Stimulated activated naive CD4-positive, alpha-beta T cell treated with Interleukin-2 at 50 U/mL for 16 hours (primary cell): ENCODE data around the gene RPS17.
"Not testable (repeated sequence)": the region's sequence is repeated elsewhere in the genome, so short reads cannot be mapped to it uniquely, and the experiment has no call there.

Experiments
- DNase-seq: peaks from one replicate; lab custom pipeline; 2025; lab: John Stamatoyannopoulos, UW

RPS17 gene

DNA sequence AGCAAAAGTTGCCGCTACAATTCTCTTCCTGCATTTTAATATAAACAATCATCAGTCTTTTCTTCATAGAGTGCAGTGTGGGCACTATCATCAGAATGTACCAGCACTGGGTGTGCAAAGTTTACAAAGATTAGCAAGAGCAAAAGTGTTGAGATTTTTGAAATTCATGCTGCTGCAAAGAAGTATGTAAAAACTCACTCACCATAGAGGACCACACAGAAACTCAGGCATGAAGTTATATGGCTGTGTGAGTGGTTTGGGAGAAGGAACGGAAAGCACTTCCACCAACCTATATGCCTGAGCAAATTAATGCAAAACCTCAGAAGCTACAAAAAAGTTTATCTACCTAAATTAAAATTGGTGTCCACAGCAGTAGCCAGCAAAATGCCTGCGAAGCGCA is 32.6 kb downstream of the RPS17 start:
- not testable (repeated sequence) for DNase-seq

DNA sequence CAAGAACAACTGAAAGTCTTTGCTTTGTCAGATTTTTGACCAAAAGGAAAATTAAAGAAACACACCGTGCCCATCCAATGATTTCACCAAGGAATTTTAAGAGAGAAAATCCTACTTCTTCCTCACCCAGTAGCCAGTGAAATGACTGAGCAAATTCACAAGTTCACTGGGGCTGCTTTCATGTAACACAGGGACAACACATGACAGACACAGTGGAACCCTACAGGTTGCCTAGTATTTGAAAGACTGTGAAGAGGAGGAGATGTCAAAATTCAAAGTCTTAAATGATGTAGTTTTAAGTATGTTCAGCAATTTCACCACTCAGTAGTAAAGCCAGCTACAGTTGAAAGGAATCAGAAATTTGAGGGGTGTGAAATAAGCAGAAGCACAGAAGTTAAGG is 33.2 kb downstream of the RPS17 start:
- not testable (repeated sequence) for DNase-seq

DNA sequence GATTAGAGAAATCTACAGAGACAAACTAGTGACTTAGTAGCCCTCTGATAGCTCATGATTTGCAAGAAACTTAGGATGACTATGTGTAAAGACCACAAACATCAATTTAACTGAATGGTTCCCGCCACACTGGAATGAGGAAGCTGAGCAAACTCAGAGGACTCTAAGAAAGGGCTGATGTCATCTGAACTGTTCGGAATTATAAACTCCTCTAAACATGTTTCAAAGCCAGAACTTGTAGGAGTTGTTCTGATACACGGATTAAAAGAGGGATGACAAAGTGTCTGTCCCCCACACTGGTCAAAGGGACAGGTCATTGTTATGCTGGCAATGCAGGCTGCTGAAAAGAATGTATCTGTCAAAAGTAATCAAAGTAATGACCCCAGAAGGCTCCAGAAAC is 34.4 kb downstream of the RPS17 start:
- DNase-seq = not testable (repeated sequence)

DNA sequence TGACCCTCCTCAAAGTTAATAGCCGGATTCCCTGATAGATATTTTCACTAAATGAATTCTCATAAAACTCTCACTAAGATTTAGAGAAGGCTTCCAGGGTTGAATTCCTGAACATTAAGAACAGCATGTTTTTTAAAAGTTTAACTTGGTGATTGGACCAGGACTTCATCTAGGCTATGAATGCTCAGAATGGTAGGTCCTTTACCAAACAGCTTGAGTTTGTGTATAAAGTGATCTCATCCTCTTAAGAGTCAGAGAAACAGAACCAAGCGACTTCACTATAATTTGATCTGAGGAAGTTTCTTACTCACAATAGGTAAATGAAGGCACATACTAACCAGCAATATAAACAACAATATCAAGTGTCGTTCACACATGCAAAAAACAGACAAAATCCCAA is 36.2 kb downstream of the RPS17 start:
- not testable (repeated sequence) for DNase-seq

DNA sequence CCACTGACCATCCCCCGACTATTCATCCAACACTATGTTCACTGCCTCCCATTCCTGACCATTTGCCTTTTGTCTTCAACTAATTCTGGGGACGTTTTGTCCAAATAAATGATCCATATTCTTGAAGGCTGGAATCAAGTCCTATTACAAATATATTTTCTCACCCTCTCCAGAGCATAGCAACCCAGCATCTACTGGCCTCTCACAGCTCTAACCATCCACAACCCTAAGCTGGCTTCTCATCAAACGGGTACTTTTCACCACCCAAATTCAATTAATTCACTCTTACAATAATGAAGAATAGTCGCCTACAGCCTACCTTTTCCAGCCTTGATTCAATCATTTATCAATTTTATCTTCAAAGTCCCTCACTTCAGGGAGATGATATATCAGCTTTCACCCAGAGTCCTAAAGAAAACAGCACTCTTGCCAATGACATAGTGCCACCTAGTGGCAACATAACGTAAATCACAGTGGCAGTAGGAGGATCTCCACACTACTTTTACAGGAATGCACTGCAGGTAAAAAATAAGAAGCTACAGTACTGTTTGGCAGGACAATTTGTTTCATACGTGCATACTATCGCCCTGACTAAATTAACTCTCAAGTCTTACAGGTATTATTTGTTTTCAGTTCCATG is 37.4 kb downstream of the RPS17 start:
- not testable (repeated sequence) for DNase-seq

DNA sequence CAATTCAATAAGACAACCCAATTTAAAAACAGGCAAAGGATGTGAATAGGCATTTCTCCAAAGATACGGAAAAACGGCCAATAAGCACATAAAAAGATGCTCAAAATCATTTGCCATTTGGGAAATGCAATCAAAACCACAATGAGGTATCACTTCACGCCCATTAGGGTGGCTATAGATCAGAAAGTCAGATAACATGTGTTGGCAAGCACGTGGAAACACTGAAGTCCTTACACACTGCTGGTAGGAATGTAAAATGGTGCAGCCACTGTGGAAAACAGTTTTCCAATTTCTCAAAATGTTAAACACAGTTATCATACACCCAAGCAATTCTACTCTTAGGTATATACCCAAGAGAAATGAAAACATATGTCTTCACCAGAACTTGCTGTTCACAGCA is 39.5 kb downstream of the RPS17 start:
- DNase-seq = not testable (repeated sequence)

DNA sequence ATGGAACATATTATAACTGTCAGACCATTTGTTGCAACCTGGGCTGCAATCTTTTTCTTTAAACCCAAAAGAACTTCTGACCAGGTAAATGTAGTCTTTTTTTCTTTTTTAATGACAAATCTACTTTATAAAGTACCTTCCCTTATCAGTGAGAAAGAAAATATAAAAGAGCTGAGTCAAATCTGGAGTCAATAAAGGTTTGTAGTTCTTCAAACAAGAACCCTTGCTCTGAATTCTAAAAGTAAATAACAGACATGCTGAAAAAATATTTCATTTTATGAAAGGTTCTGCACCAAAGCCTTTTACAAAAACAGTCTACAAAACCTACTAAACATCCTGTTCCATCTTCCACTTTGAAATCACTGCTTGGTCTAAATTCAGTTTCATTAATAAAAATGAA is 42.3 kb downstream of the RPS17 start:
- not testable (repeated sequence) for DNase-seq

DNA sequence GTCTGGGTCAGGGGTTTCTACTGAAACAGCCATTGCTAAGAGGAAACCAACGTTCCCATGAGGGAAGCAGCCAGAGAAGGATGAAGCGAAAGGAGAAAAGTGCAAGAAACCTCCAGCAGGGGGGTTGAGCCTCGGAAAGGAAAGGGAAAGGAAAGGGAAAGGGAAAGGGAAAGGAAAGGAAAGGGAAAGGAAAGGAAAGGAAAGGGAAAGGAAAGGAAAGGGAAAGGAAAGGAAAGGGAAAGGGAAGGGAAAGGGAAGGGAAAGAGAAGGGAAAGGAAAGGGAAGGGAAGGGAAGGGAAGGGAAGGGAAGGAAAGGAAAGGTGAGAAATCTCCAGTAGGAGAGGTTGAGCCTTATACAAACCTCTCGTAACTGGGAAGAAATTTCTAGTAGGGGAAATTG is 52.0 kb downstream of the RPS17 start:
- DNase-seq = not testable (repeated sequence)

DNA sequence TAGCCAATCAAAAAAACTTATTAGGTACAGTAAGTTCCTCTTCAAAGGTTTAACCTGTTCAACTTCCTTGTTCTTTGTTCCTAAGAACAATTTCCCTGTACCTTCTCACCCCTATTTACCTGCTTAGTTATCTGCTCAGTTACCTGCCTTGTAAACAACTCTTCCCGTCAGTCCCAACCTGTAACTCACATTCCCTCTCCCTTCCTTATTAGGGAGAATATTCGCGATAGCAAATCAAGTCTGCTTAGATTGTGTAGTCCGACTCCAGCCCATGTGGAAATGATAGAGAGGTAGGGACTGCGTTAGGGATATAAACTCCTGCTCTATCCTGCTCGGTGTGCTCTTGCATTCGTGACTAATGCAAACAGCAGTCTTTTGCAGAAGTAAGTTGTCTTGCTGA is 53.2 kb downstream of the RPS17 start:
- not testable (repeated sequence) for DNase-seq
